NT2/D1 (cell line): ENCODE results near the gene FIS1.
"Not testable (repeated sequence)": the region's sequence is repeated elsewhere in the genome, so short reads cannot be mapped to it uniquely, and the experiment has no call there.

Experiments used
- DNase-seq: peaks from one replicate; pipeline ENCODE4 v3.0.0-alpha.2; 2011; ENCODE audit warnings: low read depth, low spot score
- H3K27me3 ChIP-seq: 2 replicates; pipeline ENCODE4 v1.6.0; 2011; ENCODE audit warnings: mild to moderate bottlenecking; ENCODE audit not compliant: insufficient read length, insufficient read depth
- H3K36me3 ChIP-seq: 2 replicates; pipeline ENCODE4 v1.6.1; 2011; ENCODE audit warnings: mild to moderate bottlenecking, low read length, mixed read lengths; ENCODE audit not compliant: insufficient read depth, insufficient read length
- H3K4me1 ChIP-seq: 2 replicates; pipeline ENCODE4 v1.5.1; 2011; ENCODE audit not compliant: insufficient read depth, insufficient read length
- H3K4me3 ChIP-seq: 2 replicates; pipeline ENCODE4 v1.5.1; 2011; ENCODE audit warnings: low read depth; ENCODE audit not compliant: insufficient read length
- H3K9ac ChIP-seq: 2 replicates; pipeline ENCODE4 v1.6.0; 2011; ENCODE audit warnings: low read depth; ENCODE audit not compliant: insufficient read length
- H3K9me3 ChIP-seq: 2 replicates; pipeline ENCODE4 v1.5.1; 2011; ENCODE audit warnings: mild to moderate bottlenecking, low read length; ENCODE audit not compliant: insufficient read depth
- SUZ12 ChIP-seq: IDR thresholded peaks from 2 replicates; pipeline ENCODE4 v1.6.1; 2011; ENCODE audit not compliant: insufficient read length, insufficient read depth; ENCODE audit errors: extremely low read depth
- YY1 ChIP-seq: IDR thresholded peaks from 2 replicates; pipeline ENCODE4 v1.6.1; 2011; ENCODE audit not compliant: insufficient read length, insufficient read depth
- ZNF274 ChIP-seq: IDR thresholded peaks from 2 replicates; pipeline ENCODE4 v1.6.1; 2011; ENCODE audit warnings: mild to moderate bottlenecking, low read depth, low read length

The FIS1 gene

GRCh38 chr7:101269664-101270063 lies 24.8 kb upstream of the FIS1 start:
- H3K27me3 ChIP-seq, result no peaks in the 10 kb centered on the region

GRCh38 chr7:101265622-101266516 lies 21.0 kb upstream of the FIS1 start:
- Histone ChIP-seq H3K4me1 (no peaks in the 10 kb centered on the region), H3K27me3 (no peaks in the 10 kb centered on the region)

More at GRCh38 chr7:101269664-101270063, 24.8 kb upstream of the FIS1 start:
- no peak for DNase-seq
- Histone ChIP-seq H3K9ac (no peak overlapping the region), H3K9me3 (no peaks in the 10 kb centered on the region), H3K36me3 (no peaks in the 10 kb centered on the region), H3K4me1 (no peaks in the 10 kb centered on the region), H3K4me3 (no peak overlapping the region)
- TF ChIP-seq ZNF274, result no peak
- TF ChIP-seq YY1, result no peak
- TF ChIP-seq SUZ12, result no peak

GRCh38 chr7:101264102-101264706 lies 19.3 kb upstream of the FIS1 start:
- not testable (repeated sequence) for H3K9ac ChIP-seq, H3K4me1 ChIP-seq, DNase-seq, H3K36me3 ChIP-seq, H3K27me3 ChIP-seq, H3K9me3 ChIP-seq, H3K4me3 ChIP-seq

More at GRCh38 chr7:101265622-101266516, 21.0 kb upstream of the FIS1 start:
- TF ChIP-seq SUZ12 (no peak), ZNF274 (no peak), YY1 (no peak)
- no peak for DNase-seq
- H3K9ac ChIP-seq, result no peak overlapping the region
- H3K9me3 ChIP-seq, result no peaks in the 10 kb centered on the region
- H3K36me3 ChIP-seq, result no peaks in the 10 kb centered on the region
- H3K4me3 ChIP-seq, result no peak overlapping the region

DNA sequence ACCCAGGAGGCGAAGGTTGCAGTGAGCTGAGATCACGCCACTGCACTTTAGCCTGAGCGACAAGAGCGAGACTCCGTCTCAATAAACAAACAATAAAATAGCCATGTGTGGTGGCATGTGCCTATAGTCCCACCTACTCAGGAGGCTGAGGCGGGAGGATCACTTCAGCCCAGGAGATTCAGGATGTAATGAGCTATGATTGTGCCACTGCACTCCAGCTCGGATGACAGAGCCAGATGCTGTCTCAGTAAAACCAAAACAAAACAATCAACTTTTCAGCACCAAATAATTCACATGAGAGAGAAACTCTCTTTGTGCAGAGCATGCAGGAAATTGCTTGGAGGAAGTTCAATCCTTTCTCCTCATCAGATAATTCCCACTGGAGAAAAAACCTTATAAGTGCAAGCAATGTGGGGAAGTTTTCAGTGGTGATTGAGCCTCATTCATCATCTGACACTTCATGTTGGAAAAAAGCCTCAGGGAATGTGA lies 13.4 kb upstream of the FIS1 start:
- H3K4me1 ChIP-seq, result no peaks in the 10 kb centered on the region
- no peaks in the 10 kb centered on the region for H3K9me3 ChIP-seq
- H3K9ac ChIP-seq, result no peak overlapping the region
- TF ChIP-seq SUZ12 (no peak), YY1 (no peak), ZNF274 (no peak)
- H3K27me3 ChIP-seq, result no peaks in the 10 kb centered on the region
- no peak overlapping the region for H3K4me3 ChIP-seq
- H3K36me3 ChIP-seq, result no peaks in the 10 kb centered on the region
- DNase-seq, result no peak

- Histone ChIP-seq H3K9ac (no peak overlapping the region), H3K27me3 (no peaks in the 10 kb centered on the region)
Observed at GRCh38 chr7:101255796-101256195, 10.9 kb upstream of the FIS1 start.

GRCh38 chr7:101253199-101253598 lies 8.3 kb upstream of the FIS1 start:
- H3K27me3 ChIP-seq, H3K4me3 ChIP-seq, H3K9ac ChIP-seq: not testable (repeated sequence)

More at GRCh38 chr7:101255796-101256195, 10.9 kb upstream of the FIS1 start:
- no peaks in the 10 kb centered on the region for H3K9me3 ChIP-seq
- H3K4me1 ChIP-seq, result no peaks in the 10 kb centered on the region
- no peak for DNase-seq
- no peak overlapping the region for H3K4me3 ChIP-seq
- H3K36me3 ChIP-seq, result no peaks in the 10 kb centered on the region
- TF ChIP-seq ZNF274 (no peak), SUZ12 (no peak), YY1 (no peak)

DNA sequence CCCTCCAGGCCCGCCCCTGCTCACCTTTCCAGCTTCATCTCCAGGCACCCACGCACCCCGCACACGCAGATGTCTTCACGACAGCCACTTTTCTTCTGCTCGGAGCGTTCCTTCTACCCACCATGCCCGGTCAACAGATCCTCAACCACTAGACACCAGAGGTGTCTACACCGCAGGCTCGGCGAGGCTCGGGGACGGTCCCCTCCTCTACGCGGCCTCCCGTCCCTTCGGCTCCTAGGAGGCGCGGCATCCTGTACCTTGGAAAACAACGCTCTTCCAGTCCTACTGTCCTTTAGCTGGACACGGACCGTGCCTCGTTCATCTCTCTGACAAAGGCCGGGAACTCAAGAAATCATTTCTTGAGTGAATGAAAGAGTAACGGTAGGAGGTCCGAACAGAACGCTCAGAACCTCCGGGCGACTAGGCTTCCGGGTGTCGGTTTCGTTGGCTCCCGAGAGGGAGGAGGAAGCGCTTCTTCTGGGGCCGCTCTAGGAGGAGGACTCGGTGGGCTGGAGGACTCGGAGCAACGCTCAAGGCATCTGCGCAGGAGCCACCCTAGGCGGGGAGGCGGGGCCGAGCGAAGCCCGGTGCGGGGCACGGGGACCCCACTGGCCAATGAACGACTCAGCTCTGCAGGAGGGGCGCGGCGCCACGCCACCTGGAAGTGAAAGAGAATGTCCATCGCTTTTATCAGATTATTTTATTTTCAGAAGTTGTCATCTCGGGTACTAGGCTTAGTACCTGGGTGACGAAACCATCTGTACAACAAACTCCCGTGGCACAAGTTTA lies 7.2 kb upstream of the FIS1 start:
- H3K27me3 ChIP-seq, result no peaks in the 10 kb centered on the region
- no peaks in the 10 kb centered on the region for H3K4me1 ChIP-seq
- peak; percentile 99 for DNase-seq

More at GRCh38 chr7:101253199-101253598, 8.3 kb upstream of the FIS1 start:
- not testable (repeated sequence) for DNase-seq, H3K4me1 ChIP-seq, H3K9me3 ChIP-seq
- peaks cover 14% of the 10 kb centered on the region for H3K36me3 ChIP-seq

More for the DNA sequence above, 7.2 kb upstream of the FIS1 start:
- peaks cover 21% of the 10 kb centered on the region for H3K36me3 ChIP-seq
- peak overlapping the region; percentile 89 for H3K9ac ChIP-seq
- no peaks in the 10 kb centered on the region for H3K9me3 ChIP-seq
- TF ChIP-seq ZNF274 (no peak), YY1 (no peak), SUZ12 (no peak)
- peak overlapping the region; percentile 94 for H3K4me3 ChIP-seq
